Naive thymus-derived CD8-positive, alpha-beta T cell (primary cell): ENCODE results near the gene GDPD5. TPM values are rescaled to one million over a fixed set of nuclear protein-coding genes. Genes with fewer than 3 reads are reported as not detected.

Experiments used
- ATAC-seq, 2 donors: fragments of 150-1000 bp; cut with Tn5 transposase in 1 of 2; sonication (Bioruptor Pico), chemical (Tn5 transposase) in 1 of 2; 1 replicate in 1 of 2; 2 replicates in 1 of 2; pipeline ENCODE4 v1.10.0; 2021; ENCODE audit warnings: mild to moderate bottlenecking in 2 of 2, moderate library complexity in 2 of 2
- POLR2A ChIA-PET: fragments of 350-600 bp; sonication (Branson Sonifier 250); formaldehyde crosslinking; loops from one replicate; lab custom pipeline; 2021; ENCODE audit warnings: antibody characterized with exemption; lab: Charles Lee
- DNase-seq, 10 donors: peaks; one replicate each; pipeline versions ENCODE4 v3.0.0 to v3.0.0-alpha.2; 2020 to 2022
- H3K27ac Mint-ChIP-seq, 10 donors: one replicate each; pipeline ENCODE4 v1.8.0; 2020 to 2022; ENCODE audit warnings: mild to moderate bottlenecking in 10 of 10, mixed read lengths in 10 of 10, moderate library complexity in 4 of 10, inconsistent platforms in 1 of 10
- H3K27me3 Mint-ChIP-seq, 5 donors: one replicate each; pipeline ENCODE4 v1.8.0; 2021 to 2022; ENCODE audit warnings: mixed read lengths in 5 of 5
- H3K36me3 Mint-ChIP-seq, 3 donors: one replicate each; pipeline ENCODE4 v1.8.0; 2020 to 2022; ENCODE audit warnings: mixed read lengths in 3 of 3, mild to moderate bottlenecking in 2 of 3, inconsistent platforms in 1 of 3
- H3K4me1 Mint-ChIP-seq, 4 donors: one replicate each; pipeline ENCODE4 v1.8.0; 2021 to 2022; ENCODE audit warnings: mixed read lengths in 4 of 4
- H3K4me3 Mint-ChIP-seq, 10 donors: one replicate each; pipeline ENCODE4 v1.8.0; 2020 to 2022; ENCODE audit warnings: mild to moderate bottlenecking in 10 of 10, mixed read lengths in 10 of 10, moderate library complexity in 6 of 10, inconsistent platforms in 1 of 10
- H3K9me3 Mint-ChIP-seq, 9 donors: one replicate each; pipeline ENCODE4 v1.8.0; 2020 to 2022; ENCODE audit warnings: mixed read lengths in 9 of 9, mild to moderate bottlenecking in 3 of 9, inconsistent platforms in 1 of 9, moderate library complexity in 1 of 9
- polyA plus RNA-seq, 3 donors: library from polyadenylated mRNA; unstranded; fragments of 300-500 nt; fragmentation: Illumina TruSeq; gene quantifications; one replicate each; pipeline ENCODE4 v1.2.3, GENCODE V29; 2021
- total RNA-seq, 8 experiments: library from RNA in 2 of 8; stranded (reverse) in 2 of 8; gene quantifications; one replicate each; pipeline ENCODE4 v1.2.3 and lab custom pipeline; 2021 to 2026

GDPD5 gene
- total and polyA plus RNA-seq, 5 experiments from 2014 or later = 4.2 to 13.4 (median 5.1) TPM

DNA sequence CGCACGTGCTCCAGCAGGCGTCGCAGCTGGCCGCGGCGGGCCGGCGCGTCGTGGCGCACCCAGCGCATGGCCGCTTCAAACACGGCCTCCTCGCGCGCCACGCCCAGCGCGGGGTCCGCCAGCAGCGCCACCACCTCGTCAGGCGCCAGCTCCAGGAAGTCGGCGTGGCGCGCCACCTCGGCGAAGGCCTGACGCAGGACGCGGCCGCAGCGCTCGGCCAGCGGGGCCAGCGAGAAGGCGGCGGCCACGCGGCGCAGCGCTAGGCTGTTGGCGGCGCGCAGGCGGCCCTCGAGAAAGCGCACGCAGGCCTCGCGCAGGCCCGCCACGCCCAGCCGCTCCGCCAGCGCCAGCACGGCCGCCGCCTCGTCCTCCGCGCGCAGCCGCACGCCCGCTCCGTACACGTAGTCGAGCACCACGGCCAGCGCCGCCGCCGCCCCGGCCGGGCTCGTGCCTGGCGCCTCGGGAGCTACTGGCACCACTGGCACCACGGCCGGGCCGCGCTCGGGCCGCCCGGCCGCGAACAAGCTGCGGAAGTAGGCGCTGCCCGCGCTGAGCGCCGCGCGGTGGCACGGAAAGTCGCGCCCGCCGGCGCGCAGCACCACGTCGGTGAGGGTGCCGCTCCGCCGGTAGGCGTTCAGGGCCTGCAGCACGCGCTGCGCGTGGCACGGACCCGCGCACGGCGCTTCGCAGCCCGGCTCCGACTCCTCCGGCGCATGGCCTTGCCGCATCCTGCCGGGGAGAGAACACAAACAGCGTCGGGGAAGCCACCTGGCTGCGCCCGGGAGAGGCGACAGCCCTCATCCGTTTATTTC is 95.6 kb downstream of the GDPD5 start:
- Mint-ChIP-seq H3K9me3 (peaks cover 0 to 4% (median 0%) of the 10 kb centered on the region in 9 donors), H3K27me3 (peaks cover 30 to 60% (median 37%) of the 10 kb centered on the region in 5 donors), H3K4me1 (peaks cover 16 to 31% (median 20%) of the 10 kb centered on the region in 4 donors), H3K4me3 (peak overlapping the region; percentile 72 to 91 (median 90)), H3K36me3 (peaks cover 4 to 6% (median 5%) of the 10 kb centered on the region in 3 donors), H3K27ac (peak overlapping the region in 5 of 10 donors; percentile 68 to 81 (median 76))
- POLR2A ChIA-PET = interaction anchor here (0.8 to 2.7 kb wide), 6 partner anchors 10 to 136 kb away, joined by 3 to 14 read pairs (median 4); partner anchors contain the start of gene RPS3
- DNase-seq = peak; percentile 36 to 76 (median 58)
- peak; percentile 66 to 75 for ATAC-seq

DNA sequence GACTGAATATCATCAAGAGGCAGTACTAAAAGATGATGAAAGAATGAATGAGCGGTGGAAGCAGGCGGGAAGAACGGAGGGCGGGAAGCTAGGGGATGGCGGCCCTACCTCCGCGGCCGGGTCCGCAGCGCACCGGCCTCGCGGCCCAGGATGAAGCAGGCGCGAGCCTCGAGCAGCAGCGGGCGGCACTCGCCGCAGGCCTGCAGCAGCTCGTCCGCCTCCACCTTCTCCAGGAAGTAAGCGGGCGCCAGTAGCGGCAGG is 96.2 kb downstream of the GDPD5 start:
- no peak for ATAC-seq
- Mint-ChIP-seq H3K4me1 (peaks cover 16 to 31% (median 20%) of the 10 kb centered on the region in 4 donors), H3K4me3 (peak overlapping the region; percentile 71 to 84 (median 80)), H3K36me3 (peaks cover under 1 to 4% (median 2%) of the 10 kb centered on the region in 3 donors), H3K27me3 (peaks cover 30 to 57% (median 36%) of the 10 kb centered on the region in 5 donors), H3K27ac (peak overlapping the region in 6 of 10 donors; percentile 49 to 86 (median 68)), H3K9me3 (peaks cover 0 to 4% (median 0%) of the 10 kb centered on the region in 9 donors)
- DNase-seq = no peak
- POLR2A ChIA-PET = interaction anchor here (0.8 to 2.7 kb wide), 6 partner anchors 10 to 137 kb away, joined by 3 to 14 read pairs (median 4); partner anchors contain the start of gene RPS3

- peak in 1 of 10 donors; percentile 34 for DNase-seq
- ATAC-seq = no peak
- Mint-ChIP-seq H3K27ac (peak overlapping the region in 6 of 10 donors; percentile 52 to 86 (median 73)), H3K9me3 (peaks cover 0 to 4% (median 0%) of the 10 kb centered on the region in 9 donors), H3K36me3 (peaks cover 1 to 4% (median 2%) of the 10 kb centered on the region in 3 donors), H3K4me3 (peak overlapping the region; percentile 71 to 84 (median 80)), H3K4me1 (peaks cover 16 to 31% (median 20%) of the 10 kb centered on the region in 4 donors), H3K27me3 (peaks cover 29 to 53% (median 34%) of the 10 kb centered on the region in 5 donors)
- POLR2A ChIA-PET = interaction anchor here (0.8 to 2.7 kb wide), 5 partner anchors 9 to 137 kb away, joined by 3 to 14 read pairs (median 4); partner anchors contain the start of gene RPS3
Observed at GRCh38 chr11:75428989-75429640, 96.6 kb downstream of the GDPD5 start.

DNA sequence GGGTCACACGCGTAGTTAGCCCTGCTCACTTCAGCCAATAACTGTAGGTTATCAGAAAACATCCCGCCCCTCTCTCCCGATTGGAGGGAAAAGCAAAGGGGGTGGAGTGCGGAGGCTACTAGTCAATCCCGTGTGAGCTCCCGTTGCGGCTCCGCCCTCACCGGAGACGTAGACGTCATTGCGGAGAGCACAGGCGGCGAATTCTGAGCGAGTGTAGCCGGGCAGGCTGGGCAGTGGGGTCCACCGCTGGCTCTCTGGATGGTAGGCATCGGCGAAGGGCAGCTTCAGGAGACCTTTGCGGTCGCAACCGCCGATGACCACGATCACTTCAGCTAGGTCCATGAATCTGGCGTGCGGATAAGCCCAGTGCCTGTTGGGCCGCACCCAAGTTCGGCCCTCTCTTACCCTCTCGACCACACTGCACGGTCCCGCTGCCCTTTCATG is 97.4 kb downstream of the GDPD5 start:
- peak overlapping the region; percentile 47 to 84 (median 77) for H3K4me3 Mint-ChIP-seq
- H3K27ac Mint-ChIP-seq = peak overlapping the region in 3 of 10 donors; percentile 14 to 75 (median 72)
- H3K36me3 Mint-ChIP-seq = peaks cover 1 to 4% (median 2%) of the 10 kb centered on the region in 3 donors
- DNase-seq (peak; percentile 32 to 82 (median 58)), ATAC-seq (peak; percentile 71 to 78)
- peaks cover 0 to 4% (median 0%) of the 10 kb centered on the region in 9 donors for H3K9me3 Mint-ChIP-seq
- POLR2A ChIA-PET = interaction anchor here (0.8 kb wide), 2 partner anchors 10 to 28 kb away, joined by 3 read pairs; no protein-coding TSS in a partner anchor
- H3K27me3 Mint-ChIP-seq = peaks cover 27 to 44% (median 32%) of the 10 kb centered on the region in 5 donors
- peaks cover 16 to 31% (median 20%) of the 10 kb centered on the region in 4 donors for H3K4me1 Mint-ChIP-seq

DNA sequence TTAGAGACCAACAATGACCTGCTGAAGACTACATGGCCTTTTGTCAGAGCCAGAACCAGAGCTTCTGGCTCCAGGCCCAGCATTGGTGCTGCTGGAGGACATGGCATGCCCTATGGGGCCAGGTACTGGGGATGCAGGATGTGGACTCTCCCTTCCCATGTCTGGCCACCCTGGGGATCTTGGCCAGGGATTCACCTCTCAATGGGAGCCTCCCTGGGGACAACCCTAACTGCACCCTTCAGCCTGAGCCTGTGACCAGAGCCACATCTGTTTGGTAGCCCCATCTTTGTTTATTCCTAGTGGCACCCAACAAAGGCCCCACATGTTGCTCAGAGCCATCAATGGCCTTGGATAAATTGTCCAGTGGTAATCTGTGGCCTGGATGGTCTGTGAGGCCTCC is 98.6 kb downstream of the GDPD5 start:
- Mint-ChIP-seq H3K27ac (no peak overlapping the region), H3K4me3 (no peak overlapping the region)
- POLR2A ChIA-PET = no interaction called here

GRCh38 chr11:75426720-75427086 is 99.0 kb downstream of the GDPD5 start:
- Mint-ChIP-seq H3K9me3 (peaks cover 0 to 4% (median 0%) of the 10 kb centered on the region in 9 donors), H3K27me3 (peaks cover 18 to 28% (median 20%) of the 10 kb centered on the region in 5 donors), H3K4me3 (no peak overlapping the region), H3K36me3 (peaks cover 1 to 8% (median 4%) of the 10 kb centered on the region in 3 donors), H3K27ac (no peak overlapping the region), H3K4me1 (peaks cover 14 to 31% (median 20%) of the 10 kb centered on the region in 4 donors)
- no peak for DNase-seq
- POLR2A ChIA-PET = no interaction called here
- ATAC-seq = no peak

More for the DNA sequence above, 98.6 kb downstream of the GDPD5 start:
- DNase-seq (peak in 1 of 10 donors; percentile 31), ATAC-seq (no peak)
- Mint-ChIP-seq H3K9me3 (peaks cover 0 to 4% (median 0%) of the 10 kb centered on the region in 9 donors), H3K4me1 (peaks cover 14 to 31% (median 20%) of the 10 kb centered on the region in 4 donors), H3K36me3 (peaks cover 1 to 7% (median 4%) of the 10 kb centered on the region in 3 donors), H3K27me3 (peaks cover 20 to 33% (median 24%) of the 10 kb centered on the region in 5 donors)

DNA sequence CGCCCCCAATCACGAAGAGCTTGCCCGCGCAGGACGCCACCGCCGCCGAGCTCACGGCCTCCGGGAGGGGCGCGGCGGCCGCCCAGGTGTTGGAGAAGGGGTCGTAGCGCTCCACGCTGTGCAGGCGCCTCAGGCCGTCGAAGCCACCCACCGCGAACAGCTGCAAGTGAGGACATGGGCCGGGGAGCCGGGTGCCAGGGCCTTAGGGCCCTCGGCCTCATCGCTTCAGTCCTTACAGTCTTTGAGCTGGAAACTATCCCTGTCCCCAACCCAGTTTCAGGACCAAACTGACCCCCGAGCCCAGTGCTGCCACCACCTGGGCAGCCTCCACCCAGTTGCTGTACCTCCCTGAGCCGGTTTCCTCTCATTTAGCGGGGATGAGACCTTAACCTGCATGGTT is 100.3 kb downstream of the GDPD5 start:
- ATAC-seq (no peak), DNase-seq (no peak)
- POLR2A ChIA-PET = interaction anchor here (0.6 kb wide), 2 partner anchors 107 to 144 kb away, joined by 3 to 5 read pairs; no protein-coding TSS in a partner anchor
- no peak overlapping the region for H3K27ac Mint-ChIP-seq
- H3K9me3 Mint-ChIP-seq = peaks cover 0 to 2% (median 0%) of the 10 kb centered on the region in 9 donors
- peaks cover 1 to 11% (median 4%) of the 10 kb centered on the region in 3 donors for H3K36me3 Mint-ChIP-seq
- no peak overlapping the region for H3K4me3 Mint-ChIP-seq
- peaks cover 9 to 21% (median 12%) of the 10 kb centered on the region in 4 donors for H3K4me1 Mint-ChIP-seq
- peaks cover 7 to 16% (median 9%) of the 10 kb centered on the region in 5 donors for H3K27me3 Mint-ChIP-seq

GRCh38 chr11:75424396-75424795 is 101.3 kb downstream of the GDPD5 start:
- H3K4me1 Mint-ChIP-seq = peaks cover 7 to 18% (median 11%) of the 10 kb centered on the region in 4 donors
- peaks cover 1 to 10% (median 2%) of the 10 kb centered on the region in 3 donors for H3K36me3 Mint-ChIP-seq
- POLR2A ChIA-PET = no interaction called here
- no peak for ATAC-seq
- peak overlapping the region in 1 of 10 donors; percentile 37 for H3K27ac Mint-ChIP-seq
- no peak for DNase-seq
- H3K9me3 Mint-ChIP-seq = peaks cover 0 to under 1% (median 0%) of the 10 kb centered on the region in 9 donors
- H3K27me3 Mint-ChIP-seq = peaks cover 6 to 13% (median 8%) of the 10 kb centered on the region in 5 donors
- H3K4me3 Mint-ChIP-seq = no peak overlapping the region

DNA sequence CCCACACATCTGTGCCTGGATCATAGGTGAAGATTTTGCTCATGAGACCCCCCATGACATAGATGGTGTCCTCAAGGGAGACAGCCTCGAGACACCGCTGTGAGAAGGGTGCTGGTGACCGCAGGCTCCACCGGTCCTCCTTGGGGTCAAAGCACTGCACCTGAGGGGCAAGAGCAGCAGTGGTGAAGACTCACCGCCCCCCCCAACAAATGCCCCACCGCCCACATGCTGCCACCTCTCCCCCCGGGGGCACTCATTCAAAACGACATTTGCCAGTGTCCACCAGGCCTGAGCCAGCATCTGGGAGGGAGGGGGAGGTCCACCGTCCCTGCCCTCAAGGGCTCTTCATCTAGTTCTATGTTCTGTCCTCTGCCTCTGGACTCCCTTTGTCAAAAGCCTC is 102.0 kb downstream of the GDPD5 start:
- H3K4me1 Mint-ChIP-seq = peaks cover 1 to 11% (median 5%) of the 10 kb centered on the region in 4 donors
- no peak overlapping the region for H3K4me3 Mint-ChIP-seq
- peak overlapping the region in 3 of 10 donors; percentile 27 to 69 (median 56) for H3K27ac Mint-ChIP-seq
- H3K27me3 Mint-ChIP-seq = peaks cover under 1 to 6% (median 1%) of the 10 kb centered on the region in 5 donors
- H3K36me3 Mint-ChIP-seq = peaks cover 0 to 9% (median 1%) of the 10 kb centered on the region in 3 donors
- POLR2A ChIA-PET = no interaction called here
- ATAC-seq = no peak
- no peaks in the 10 kb centered on the region for H3K9me3 Mint-ChIP-seq
- no peak for DNase-seq

GRCh38 chr11:75422248-75423231 is 103.2 kb downstream of the GDPD5 start:
- peaks cover 0 to 2% (median 0%) of the 10 kb centered on the region in 5 donors for H3K27me3 Mint-ChIP-seq
- no peak overlapping the region for H3K4me3 Mint-ChIP-seq
- H3K9me3 Mint-ChIP-seq = no peaks in the 10 kb centered on the region
- H3K36me3 Mint-ChIP-seq = peaks cover 0 to 12% (median 1%) of the 10 kb centered on the region in 3 donors
- H3K27ac Mint-ChIP-seq = peak overlapping the region in 2 of 10 donors; percentile 42 to 69
- H3K4me1 Mint-ChIP-seq = peaks cover 0 to 1% (median 0%) of the 10 kb centered on the region in 4 donors
- POLR2A ChIA-PET = no interaction called here
- ATAC-seq (no peak), DNase-seq (no peak)

DNA sequence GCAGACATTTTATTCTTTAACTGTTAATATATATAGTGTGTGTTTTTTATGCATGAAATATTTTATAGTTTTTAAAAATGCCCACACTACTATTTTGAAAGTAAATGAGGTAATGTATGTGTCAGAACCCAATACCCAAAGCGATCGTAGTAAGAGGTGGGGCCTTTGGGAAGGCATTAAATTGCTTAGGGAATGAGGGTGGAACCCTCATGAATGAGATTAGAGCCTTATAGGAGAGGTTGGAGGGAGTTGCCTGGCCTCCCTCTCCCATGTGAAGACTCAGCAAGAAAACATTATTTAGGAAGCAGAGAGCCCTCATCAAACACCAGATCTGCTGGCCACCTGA is 103.9 kb downstream of the GDPD5 start:
- H3K27me3 Mint-ChIP-seq = no peaks in the 10 kb centered on the region
- peak overlapping the region in 1 of 10 donors; percentile 69 for H3K27ac Mint-ChIP-seq
- DNase-seq (no peak), ATAC-seq (no peak)
- peaks cover 0 to 15% (median 1%) of the 10 kb centered on the region in 3 donors for H3K36me3 Mint-ChIP-seq
- H3K9me3 Mint-ChIP-seq = no peaks in the 10 kb centered on the region
- H3K4me3 Mint-ChIP-seq = no peak overlapping the region
- peaks cover 0 to 1% (median 0%) of the 10 kb centered on the region in 4 donors for H3K4me1 Mint-ChIP-seq
- POLR2A ChIA-PET = no interaction called here
